ENCODE data around the gene NOLC1.

The NOLC1 gene

DNA sequence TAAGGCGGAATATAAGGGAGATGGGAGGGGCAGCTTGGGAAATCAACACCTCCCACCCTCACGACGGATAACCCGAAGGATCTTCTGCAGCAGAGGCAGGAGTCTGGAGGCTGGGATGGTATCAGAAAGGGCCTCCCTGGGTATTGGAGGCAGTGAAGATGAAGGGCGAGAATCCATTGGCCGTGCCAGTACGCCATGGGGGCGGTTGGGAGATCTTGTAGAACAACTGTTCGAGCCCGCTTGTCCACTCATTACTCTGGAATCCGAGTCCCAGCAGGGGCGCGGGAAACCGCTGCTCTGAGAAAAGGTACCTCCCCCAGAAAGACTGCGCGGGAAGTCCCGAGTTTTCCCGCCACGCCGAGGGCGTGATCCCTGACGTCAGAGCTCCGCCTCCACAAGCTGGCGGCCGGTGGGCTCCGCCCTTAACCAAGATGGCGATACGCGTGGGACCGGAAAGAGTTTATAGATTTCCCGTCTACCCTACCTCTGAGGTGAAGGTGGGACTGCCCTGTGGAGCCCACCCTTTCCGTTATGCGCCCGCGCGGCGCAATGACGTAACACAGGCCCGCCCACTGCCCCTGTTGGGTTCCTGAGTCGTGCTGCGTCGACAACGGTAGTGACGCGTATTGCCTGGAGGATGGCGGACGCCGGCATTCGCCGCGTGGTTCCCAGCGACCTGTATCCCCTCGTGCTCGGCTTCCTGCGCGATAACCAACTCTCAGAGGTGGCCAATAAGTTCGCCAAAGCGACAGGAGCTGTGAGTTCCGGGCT lies at the start of gene NOLC1:
Gene NOLC1, plus strand, starts transcription at position 616 of the 771 bp plus-strand sequence. Its CDS starts 22 bp downstream, at position 638.
- Histone ChIP-seq H3K4me1 (ENCODE audit: control insufficient read depth in 1 of 2, insufficient read depth in 1 of 2, low read depth in 1 of 2, low read length in 1 of 2) (peaks cover 11 to 18% of the 10 kb centered on the region in 2 experiments), H3K4me3 (ENCODE audit: low read depth in 1 of 2, low read length in 1 of 2) (peak within 1 kb of the TSS; percentile 80 to 94), H3K36me3 (peaks cover 4% of the 10 kb centered on the region), H3K27ac (peak within 1 kb of the TSS; percentile 80), H3K27me3 (no peaks in the 10 kb centered on the region), H3K9me3 (no peaks in the 10 kb centered on the region)
- TF ChIP-seq, protein P1, sequence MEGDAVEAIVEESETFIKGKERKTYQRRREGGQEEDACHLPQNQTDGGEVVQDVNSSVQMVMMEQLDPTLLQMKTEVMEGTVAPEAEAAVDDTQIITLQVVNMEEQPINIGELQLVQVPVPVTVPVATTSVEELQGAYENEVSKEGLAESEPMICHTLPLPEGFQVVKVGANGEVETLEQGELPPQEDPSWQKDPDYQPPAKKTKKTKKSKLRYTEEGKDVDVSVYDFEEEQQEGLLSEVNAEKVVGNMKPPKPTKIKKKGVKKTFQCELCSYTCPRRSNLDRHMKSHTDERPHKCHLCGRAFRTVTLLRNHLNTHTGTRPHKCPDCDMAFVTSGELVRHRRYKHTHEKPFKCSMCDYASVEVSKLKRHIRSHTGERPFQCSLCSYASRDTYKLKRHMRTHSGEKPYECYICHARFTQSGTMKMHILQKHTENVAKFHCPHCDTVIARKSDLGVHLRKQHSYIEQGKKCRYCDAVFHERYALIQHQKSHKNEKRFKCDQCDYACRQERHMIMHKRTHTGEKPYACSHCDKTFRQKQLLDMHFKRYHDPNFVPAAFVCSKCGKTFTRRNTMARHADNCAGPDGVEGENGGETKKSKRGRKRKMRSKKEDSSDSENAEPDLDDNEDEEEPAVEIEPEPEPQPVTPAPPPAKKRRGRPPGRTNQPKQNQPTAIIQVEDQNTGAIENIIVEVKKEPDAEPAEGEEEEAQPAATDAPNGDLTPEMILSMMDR (IDR thresholded peaks at IDR 0.05), result no peak

DNA sequence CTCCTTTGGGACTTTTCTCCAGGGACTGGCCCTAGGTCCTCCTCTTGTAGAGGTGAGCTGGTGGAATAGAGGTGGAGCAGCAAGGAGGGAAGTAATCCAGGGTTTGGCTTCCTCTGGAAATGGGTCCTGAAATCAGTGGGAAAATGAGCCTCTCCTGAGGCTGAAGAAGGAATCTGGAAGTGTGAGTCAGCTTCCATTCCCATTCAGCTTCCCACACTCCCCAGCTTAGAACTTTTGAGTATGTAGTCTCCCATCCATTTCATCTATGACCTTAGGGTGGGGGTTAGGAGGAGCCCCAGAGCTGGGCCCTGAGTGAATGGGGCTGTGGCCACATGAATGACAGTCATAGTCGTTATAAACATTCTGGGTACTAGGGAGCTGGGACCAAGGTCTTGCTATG lies 49.8 kb upstream of the NOLC1 start:
- H3K36me3 ChIP-seq, result peaks cover 50% of the 10 kb centered on the region
- no peaks in the 10 kb centered on the region for H3K27me3 ChIP-seq
- peaks cover 17 to 19% of the 10 kb centered on the region in 2 experiments for H3K4me1 ChIP-seq (ENCODE audit: control insufficient read depth in 1 of 2, insufficient read depth in 1 of 2, low read depth in 1 of 2, low read length in 1 of 2)
- no peak overlapping the region for H3K27ac ChIP-seq
- H3K4me3 ChIP-seq (ENCODE audit: low read depth in 1 of 2, low read length in 1 of 2), result no peak overlapping the region
- H3K9me3 ChIP-seq, result no peaks in the 10 kb centered on the region
- TF ChIP-seq, protein P1 (IDR thresholded peaks at IDR 0.05), result no peak

DNA sequence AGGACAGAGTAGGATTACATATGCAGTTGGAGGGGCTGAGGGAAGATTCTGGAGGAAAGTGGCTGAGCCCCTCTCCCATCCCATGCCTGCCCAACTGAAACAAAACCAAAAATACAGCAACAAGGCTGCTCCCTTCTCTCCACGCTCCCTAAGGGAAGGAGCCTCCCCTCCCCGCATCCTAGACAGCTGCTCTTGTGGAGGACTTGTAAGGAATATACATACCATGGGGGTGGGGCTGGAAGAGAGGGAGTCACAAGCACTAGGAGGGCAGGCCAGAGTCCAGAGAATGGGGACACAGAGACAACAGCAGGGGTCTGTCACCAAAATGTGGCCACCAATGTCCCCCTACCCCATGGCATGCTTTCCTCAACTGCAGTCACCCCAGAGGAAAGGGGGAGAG lies 45.2 kb upstream of the NOLC1 start:
- H3K36me3 ChIP-seq, result peaks cover 65% of the 10 kb centered on the region

DNA sequence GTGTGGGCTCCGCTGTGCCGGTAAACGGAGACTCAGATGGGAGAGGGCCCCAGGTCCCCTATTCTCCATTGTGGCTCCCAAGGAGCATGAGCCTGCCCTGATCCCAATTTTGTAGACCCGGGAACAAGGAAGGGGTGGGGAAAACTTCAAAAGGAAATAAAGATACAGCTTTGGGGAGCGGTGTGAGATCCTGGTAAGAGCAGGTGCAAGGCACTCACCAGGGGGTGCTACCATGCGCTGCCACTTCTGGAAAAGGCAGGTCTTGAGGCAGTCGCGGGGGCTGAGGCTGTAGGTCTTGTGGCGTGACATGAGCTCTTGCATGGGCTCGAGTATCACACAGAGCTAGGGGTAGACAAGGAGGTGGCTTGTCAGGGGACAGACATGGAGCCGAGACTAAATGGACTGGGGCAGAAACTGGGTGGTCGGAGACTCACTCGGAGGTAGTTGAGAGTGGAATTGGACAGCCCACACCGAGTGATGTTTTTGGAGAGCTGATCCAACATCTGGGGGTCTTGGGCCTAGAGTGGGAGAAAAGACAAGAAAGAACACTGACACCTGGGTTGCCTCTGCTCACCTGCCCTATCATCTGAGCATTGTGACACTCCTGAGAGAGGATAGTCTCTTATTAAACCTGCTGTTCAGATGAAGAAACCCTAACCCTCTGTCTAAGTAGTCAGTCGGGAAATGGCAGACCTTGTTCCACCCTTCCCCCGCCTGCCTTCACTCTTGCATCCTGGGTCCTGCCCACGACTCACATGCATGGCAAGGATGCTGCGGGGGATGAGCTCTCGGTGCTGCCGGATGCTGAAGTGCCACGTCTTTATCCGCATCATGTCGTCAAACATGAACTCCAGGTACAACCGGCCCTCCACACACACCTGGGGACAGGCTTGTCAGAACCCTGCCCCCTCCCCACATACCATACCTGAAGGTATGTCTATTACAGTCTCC lies 42.7 kb upstream of the NOLC1 start:
- peaks cover 55% of the 10 kb centered on the region for H3K36me3 ChIP-seq
- H3K4me3 ChIP-seq (ENCODE audit: low read depth in 1 of 2, low read length in 1 of 2), result no peak overlapping the region
- H3K27ac ChIP-seq, result no peak overlapping the region
- no peaks in the 10 kb centered on the region for H3K9me3 ChIP-seq
- peaks cover 30 to 32% of the 10 kb centered on the region in 2 experiments for H3K4me1 ChIP-seq (ENCODE audit: control insufficient read depth in 1 of 2, insufficient read depth in 1 of 2, low read depth in 1 of 2, low read length in 1 of 2)
- H3K27me3 ChIP-seq, result no peaks in the 10 kb centered on the region
- TF ChIP-seq, protein P1 (IDR thresholded peaks at IDR 0.05), result no peak

More for the DNA sequence above, 45.2 kb upstream of the NOLC1 start:
- no peak overlapping the region for H3K4me3 ChIP-seq (ENCODE audit: low read depth in 1 of 2, low read length in 1 of 2)
- H3K9me3 ChIP-seq, result no peaks in the 10 kb centered on the region
- peaks cover 14% of the 10 kb centered on the region in 2 experiments for H3K4me1 ChIP-seq (ENCODE audit: control insufficient read depth in 1 of 2, insufficient read depth in 1 of 2, low read depth in 1 of 2, low read length in 1 of 2)
- H3K27me3 ChIP-seq, result no peaks in the 10 kb centered on the region
- H3K27ac ChIP-seq, result peak overlapping the region; percentile 49
- TF ChIP-seq, protein P1 (IDR thresholded peaks at IDR 0.05), result no peak

DNA sequence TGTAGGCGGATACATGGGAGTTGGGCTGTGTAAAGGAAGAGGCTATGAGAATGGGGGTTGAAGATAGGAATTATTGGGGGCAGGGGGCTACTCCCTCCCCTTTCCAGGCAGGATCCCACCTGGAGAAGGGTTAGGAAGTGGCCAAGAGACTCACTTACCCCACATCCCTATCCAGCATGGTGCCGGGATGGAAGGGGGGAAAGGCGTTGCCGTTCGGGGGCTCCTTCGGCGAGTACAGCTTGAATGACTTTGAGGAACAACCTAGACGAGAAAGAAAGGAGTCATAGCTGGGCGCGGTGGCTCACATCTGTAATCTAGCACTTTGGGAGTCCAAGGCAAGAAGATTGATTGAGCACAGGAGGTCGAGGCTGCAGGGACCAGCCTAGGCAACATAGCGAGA lies 40.9 kb upstream of the NOLC1 start:
- TF ChIP-seq, protein P1 (IDR thresholded peaks at IDR 0.05), result no peak
- H3K4me1 ChIP-seq (ENCODE audit: control insufficient read depth in 1 of 2, insufficient read depth in 1 of 2, low read depth in 1 of 2, low read length in 1 of 2), result peaks cover 32 to 35% of the 10 kb centered on the region in 2 experiments
- no peak overlapping the region for H3K27ac ChIP-seq
- H3K9me3 ChIP-seq, result no peaks in the 10 kb centered on the region
- no peak overlapping the region for H3K4me3 ChIP-seq (ENCODE audit: low read depth in 1 of 2, low read length in 1 of 2)
- H3K27me3 ChIP-seq, result no peaks in the 10 kb centered on the region
- peaks cover 55% of the 10 kb centered on the region for H3K36me3 ChIP-seq
